ENCODE data around the gene ZNF799. TPM values are rescaled to one million over a fixed set of nuclear protein-coding genes. Genes with fewer than 3 reads are reported as not detected.

ZNF799 gene
- total RNA-seq (2022; extraction: Qiagen RNA extraction; ENCODE audit: low read depth), result 1.4 to 1.7 TPM (median 1.5 TPM) in 5 replicates

GRCh38 chr19:12400633-12401502 is at the start of gene ZNF799:
ZNF799 (minus strand) TSS chr19:12401271; CDS start chr19:12401070, 201 bp downstream.

GRCh38 chr19:12440541-12441316 is 39.7 kb upstream of the ZNF799 start, which contains the start of gene ZNF443:
ZNF443 (minus strand) TSS chr19:12441021; CDS start chr19:12440914, 107 bp downstream.

GRCh38 chr19:12365236-12366162 is 35.6 kb downstream of the ZNF799 start, which contains the start of gene ZNF442:
ZNF442 (minus strand) TSS chr19:12365683; CDS start chr19:12363631, 2,052 bp downstream.

Other genes starting within 250 kb of the ZNF799 start
- gene ZNF625, start 244.5 kb downstream of the ZNF799 start, total RNA-seq (2022; extraction: Qiagen RNA extraction; ENCODE audit: low read depth), result not detected in 5 replicates
- gene ZNF136, start 238.2 kb downstream of the ZNF799 start, total RNA-seq (2022; extraction: Qiagen RNA extraction; ENCODE audit: low read depth), result 1.3 to 3.8 TPM (median 1.7 TPM) in 5 replicates
- 0.57 to 0.80 TPM (median 0.72 TPM) in 5 replicates for gene ZNF44, start 106.4 kb downstream of the ZNF799 start, total RNA-seq (2022; extraction: Qiagen RNA extraction; ENCODE audit: low read depth)
- not detected in 5 replicates for gene ZNF563, start 67.6 kb downstream of the ZNF799 start, total RNA-seq (2022; extraction: Qiagen RNA extraction; ENCODE audit: low read depth)
- not detected in 5 replicates for gene ZNF442, start 35.6 kb downstream of the ZNF799 start, total RNA-seq (2022; extraction: Qiagen RNA extraction; ENCODE audit: low read depth)
- gene ZNF443, start 39.8 kb upstream of the ZNF799 start, total RNA-seq (2022; extraction: Qiagen RNA extraction; ENCODE audit: low read depth), result 0.89 to 1.4 TPM (median 1.00 TPM) in 5 replicates
- 0.02 to 0.05 TPM in 2 of 5 replicates, not detected in the others for gene ZNF709, start 83.5 kb upstream of the ZNF799 start, total RNA-seq (2022; extraction: Qiagen RNA extraction; ENCODE audit: low read depth)
- gene ZNF564, start 150.2 kb upstream of the ZNF799 start, total RNA-seq (2022; extraction: Qiagen RNA extraction; ENCODE audit: low read depth), result 1.7 to 2.6 TPM (median 2.1 TPM) in 5 replicates
- 0.62 to 1.1 TPM (median 0.84 TPM) in 5 replicates for gene ZNF490, start 209.5 kb upstream of the ZNF799 start, total RNA-seq (2022; extraction: Qiagen RNA extraction; ENCODE audit: low read depth)
- 4.7 to 6.6 TPM (median 6.2 TPM) in 5 replicates for gene ZNF791, start 209.6 kb upstream of the ZNF799 start, total RNA-seq (2022; extraction: Qiagen RNA extraction; ENCODE audit: low read depth)